ENCODE data around the gene SMIM11. TPM values are rescaled to one million over a fixed set of nuclear protein-coding genes. Genes with fewer than 3 reads are reported as not detected.

The SMIM11 gene
- total and polyA plus RNA-seq, 2 of the 8 experiments (the other 6 are each of a cell fraction or from before 2014, with no cell fraction given), result 1.0 to 3.2 TPM

GRCh38 chr21:34330055-34330454 is 45.3 kb upstream of the SMIM11 start:
- no peak overlapping the region for H3K4me2 ChIP-seq (ENCODE audit: insufficient read depth in 1 of 2, low read depth in 2 of 2, low read length in 2 of 2)
- no peak overlapping the region for H3K14ac ChIP-seq (ENCODE audit: insufficient read length)
- no peak overlapping the region for H2BK15ac ChIP-seq (ENCODE audit: low read length)
- H3K56ac ChIP-seq (replicated peaks; ENCODE audit: insufficient read length, low read depth, low read length), result no peak overlapping the region
- no peak overlapping the region for H3K4ac ChIP-seq (replicated peaks; ENCODE audit: insufficient read length, low read depth, low read length)
- no peaks in the 10 kb centered on the region for H3K79me2 ChIP-seq (ENCODE audit: control insufficient read depth in 1 of 2, insufficient read depth in 2 of 2, low read length in 2 of 2)
- H4K8ac ChIP-seq (ENCODE audit: extremely low read depth, insufficient read depth, low read length), result no peak overlapping the region
- no peaks in the 10 kb centered on the region for H3K79me1 ChIP-seq (ENCODE audit: low read depth, low read length)
- no peak overlapping the region for H2BK20ac ChIP-seq (ENCODE audit: low read length)
- H4K91ac ChIP-seq (replicated peaks; ENCODE audit: insufficient read length, low read length), result no peak overlapping the region
- H3K4me1 ChIP-seq (replicated peaks in 1 of 4; ENCODE audit: control insufficient read depth in 3 of 4, insufficient read depth in 4 of 4, low read length in 3 of 4), result no peaks in the 10 kb centered on the region; a peak in 1 of 7 replicates
- 91% methylated on average over 8 of the region's 8 CpGs; no CpG with 5 or more reads in 1 of the 2 experiments for WGBS, 2 experiments (ENCODE audit: extremely low coverage in 1 of 2, insufficient coverage in 1 of 2, insufficient read length in 1 of 2, insufficient replicate concordance in 2 of 2, low coverage in 1 of 2, low lambda C conversion rate in 2 of 2, missing lambda C conversion rate in 1 of 2)
- H2AK5ac ChIP-seq (ENCODE audit: low read depth, low read length), result no peak overlapping the region
- H3K27me3 ChIP-seq (replicated peaks in 1 of 4; ENCODE audit: control insufficient read depth in 3 of 4, extremely low read depth in 1 of 4, insufficient read depth in 3 of 4, low read length in 3 of 4), result no peaks in the 10 kb centered on the region
- H2BK5ac ChIP-seq (ENCODE audit: low read depth, low read length), result no peak overlapping the region
- no peak overlapping the region for H3K4me3 ChIP-seq (ENCODE audit: extremely low read depth in 1 of 4, insufficient read depth in 2 of 4, low read depth in 3 of 4, low read length in 4 of 4)
- H2AFZ ChIP-seq (ENCODE audit: low read length), result no peak overlapping the region
- H2BK120ac ChIP-seq (replicated peaks; ENCODE audit: low read depth, low read length), result no peak overlapping the region
- H3K18ac ChIP-seq (ENCODE audit: extremely low read depth, low read length), result no peak overlapping the region
- CTCF ChIA-PET (ENCODE audit: partially characterized antibody), result interaction anchor here (0.7 to 1.8 kb wide), 4 partner anchors 12 to 1792 kb away, joined by 3 to 4 read pairs (median 4); no protein-coding TSS in a partner anchor
- no peaks in the 10 kb centered on the region; a peak in 1 of 4 replicates for H3K9me3 ChIP-seq (ENCODE audit: insufficient read depth in 2 of 2, low read depth in 1 of 2, low read length in 1 of 2)
- DNase-seq (ENCODE audit: low read depth in 1 of 2, low spot score in 2 of 2) (no peak), FAIRE-seq (no peak)
- H3K23me2 ChIP-seq (ENCODE audit: low read depth, low read length), result no peaks in the 10 kb centered on the region
- no peaks in the 10 kb centered on the region for H4K20me1 ChIP-seq (replicated peaks in 1 of 2; ENCODE audit: control insufficient read depth in 1 of 2, insufficient read depth in 2 of 2, low read length in 2 of 2)
- POLR2A ChIA-PET (ENCODE audit: partially characterized antibody), result no interaction called here
- H3K36me3 ChIP-seq (ENCODE audit: control insufficient read depth in 2 of 4, insufficient read depth in 4 of 4, low read length in 3 of 4), result no peaks in the 10 kb centered on the region
- no peak overlapping the region for H3K9ac ChIP-seq (replicated peaks in 1 of 4; ENCODE audit: extremely low read depth in 1 of 4, low read depth in 3 of 4, low read length in 3 of 4)
- no peak overlapping the region for H4K5ac ChIP-seq (ENCODE audit: insufficient read length, low read depth, low read length)
- no peak overlapping the region for H3K27ac ChIP-seq (ENCODE audit: low read depth, low read length)
- no peak overlapping the region for H2BK12ac ChIP-seq (ENCODE audit: low read depth, low read length)
- no peak overlapping the region for H3K23ac ChIP-seq (ENCODE audit: insufficient read length)
- TF ChIP-seq SUZ12 (IDR thresholded peaks at IDR 0.05; ENCODE audit: low read length), result no peak
- TF ChIP-seq, protein P1, sequence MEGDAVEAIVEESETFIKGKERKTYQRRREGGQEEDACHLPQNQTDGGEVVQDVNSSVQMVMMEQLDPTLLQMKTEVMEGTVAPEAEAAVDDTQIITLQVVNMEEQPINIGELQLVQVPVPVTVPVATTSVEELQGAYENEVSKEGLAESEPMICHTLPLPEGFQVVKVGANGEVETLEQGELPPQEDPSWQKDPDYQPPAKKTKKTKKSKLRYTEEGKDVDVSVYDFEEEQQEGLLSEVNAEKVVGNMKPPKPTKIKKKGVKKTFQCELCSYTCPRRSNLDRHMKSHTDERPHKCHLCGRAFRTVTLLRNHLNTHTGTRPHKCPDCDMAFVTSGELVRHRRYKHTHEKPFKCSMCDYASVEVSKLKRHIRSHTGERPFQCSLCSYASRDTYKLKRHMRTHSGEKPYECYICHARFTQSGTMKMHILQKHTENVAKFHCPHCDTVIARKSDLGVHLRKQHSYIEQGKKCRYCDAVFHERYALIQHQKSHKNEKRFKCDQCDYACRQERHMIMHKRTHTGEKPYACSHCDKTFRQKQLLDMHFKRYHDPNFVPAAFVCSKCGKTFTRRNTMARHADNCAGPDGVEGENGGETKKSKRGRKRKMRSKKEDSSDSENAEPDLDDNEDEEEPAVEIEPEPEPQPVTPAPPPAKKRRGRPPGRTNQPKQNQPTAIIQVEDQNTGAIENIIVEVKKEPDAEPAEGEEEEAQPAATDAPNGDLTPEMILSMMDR (IDR thresholded peaks at IDR 0.05; ENCODE audit: control extremely low read depth in 1 of 3, insufficient read depth in 1 of 3, low read depth in 1 of 3, low read length in 3 of 3), result peak; percentile 20 to 57 (median 46); a peak in 3 of 4 replicates
- no peak for TF ChIP-seq FOSL1 (IDR thresholded peaks at IDR 0.05; ENCODE audit: insufficient read depth, low read depth, low read length)
- TF ChIP-seq POU5F1 (IDR thresholded peaks at IDR 0.05; ENCODE audit: low read depth, low read length), result no peak
- no peak for TF ChIP-seq BACH1 (IDR thresholded peaks at IDR 0.05; ENCODE audit: low read length)
- no peak for TF ChIP-seq SIN3A (conservative IDR thresholded peaks at IDR 0.05 in 1 of 2, IDR thresholded peaks at IDR 0.05 in 1 of 2; ENCODE audit: low read depth in 1 of 2, low read length in 2 of 2)
- no peak for TF ChIP-seq JUND (IDR thresholded peaks at IDR 0.05; ENCODE audit: low read length)
- TF ChIP-seq YY1 (IDR thresholded peaks at IDR 0.05; ENCODE audit: low read depth, low read length), result peak; percentile 71; the same call in 1 of the 2 replicates
- TF ChIP-seq RXRA (IDR thresholded peaks at IDR 0.05; ENCODE audit: insufficient read depth, low read depth, low read length), result no peak
- no peak for TF ChIP-seq KDM4A (IDR thresholded peaks at IDR 0.05; ENCODE audit: low read depth, low read length, severe bottlenecking)
- no peak for TF ChIP-seq SP4 (IDR thresholded peaks at IDR 0.05; ENCODE audit: low read length)

Measured in H1 (cell line).